A673 (cell line): ENCODE data around the gene EFCAB5. TPM values are rescaled to one million over a fixed set of nuclear protein-coding genes. Genes with fewer than 3 reads are reported as not detected.

Experiments
- BruUV-seq: library from RNA; stranded (reverse); fragments of 400-500 nt; replicated peaks from 2 replicates; lab custom pipeline; 2021; lab: Mats Ljungman, UMichigan
- CTCF ChIA-PET: fragments of 300-600 bp; sonication (Branson Sonifier 250); formaldehyde crosslinking; loops from one replicate; lab custom pipeline; 2022; ENCODE audit warnings: antibody characterized with exemption; lab: Charles Lee
- POLR2A ChIA-PET: fragments of 300-600 bp; sonication (Branson Sonifier 250); formaldehyde crosslinking; loops from one replicate; lab custom pipeline; 2022; ENCODE audit warnings: antibody characterized with exemption; ENCODE audit not compliant: low non-redundant PET; lab: Charles Lee
- DNase-seq: peaks from one replicate; pipeline ENCODE4 v3.0.0-alpha.2; 2015; ENCODE audit warnings: low spot score
- H3K27ac ChIP-seq: fragments of 200-600 bp; sonication (generic); 2 replicates; pipeline ENCODE4 v1.5.1; 2016; ENCODE audit warnings: mixed run types, low read depth, mild to moderate bottlenecking, mixed read lengths, antibody characterized with exemption, low read length; ENCODE audit not compliant: poor library complexity, severe bottlenecking
- H3K27me3 ChIP-seq: fragments of 200-600 bp; sonication (generic); replicated peaks from 2 replicates; pipeline ENCODE4 v1.6.1; 2017; ENCODE audit warnings: mixed run types, low read depth, mild to moderate bottlenecking, mixed read lengths, antibody characterized with exemption, low read length; ENCODE audit not compliant: insufficient read depth, poor library complexity
- H3K36me3 ChIP-seq: fragments of 200-600 bp; sonication (generic); 2 replicates; pipeline ENCODE4 v1.6.1; 2016; ENCODE audit warnings: mixed run types, mild to moderate bottlenecking, mixed read lengths, antibody characterized with exemption, low read length; ENCODE audit not compliant: insufficient read depth, poor library complexity, severe bottlenecking
- H3K4me1 ChIP-seq: fragments of 200-600 bp; sonication (generic); 2 replicates; pipeline ENCODE4 v1.6.1; 2017; ENCODE audit warnings: mixed run types, mild to moderate bottlenecking, mixed read lengths, antibody characterized with exemption, low read length; ENCODE audit not compliant: insufficient read depth, poor library complexity, severe bottlenecking
- H3K4me3 ChIP-seq: fragments of 200-600 bp; sonication (generic); 2 replicates; pipeline ENCODE4 v1.5.1; 2016; ENCODE audit warnings: low read depth, mixed run types, mild to moderate bottlenecking, mixed read lengths, low read length; ENCODE audit not compliant: poor library complexity, severe bottlenecking
- H3K9me3 ChIP-seq: fragments of 200-600 bp; sonication (generic); 2 replicates; pipeline ENCODE4 v1.6.1; 2016; ENCODE audit warnings: mixed run types, low read depth, mild to moderate bottlenecking, mixed read lengths, antibody characterized with exemption, low read length; ENCODE audit not compliant: poor library complexity, severe bottlenecking
- EZH2 ChIP-seq: fragments of 200-600 bp; sonication (generic); IDR thresholded peaks from 2 replicates; pipeline ENCODE4 v1.6.1; 2017; ENCODE audit warnings: borderline replicate concordance, low read depth, mild to moderate bottlenecking, mixed read lengths, antibody characterized with exemption, low read length; ENCODE audit not compliant: poor library complexity, severe bottlenecking
- intact Hi-C: fragments of 100-400 bp; cut with micrococcal nuclease; formaldehyde crosslinking; loops from one replicate; pipeline ENCODE4 v1.10.0; 2022; ENCODE audit not compliant: unreplicated experiment
- total RNA-seq: library from RNA; stranded (reverse); gene quantifications from 2 replicates; pipeline ENCODE4 v1.2.3, GENCODE V29; 2021
- TF ChIP-seq, protein P1 (sequence below): fragments of 300-800, 200-600 bp; sonication (generic); conservative IDR thresholded peaks from 2 replicates; pipeline ENCODE4 v1.5.1; 2017; ENCODE audit warnings: low read depth, mild to moderate bottlenecking, antibody characterized with exemption, low read length, moderate library complexity, mixed read lengths

Gene EFCAB5
- total RNA-seq, 1 experiment from 2014 or later = 2.8 TPM

GRCh38 chr17:29905086-29905878, 36.2 kb upstream of the EFCAB5 start:
- no TSS peak for BruUV-seq
- Histone ChIP-seq H3K36me3 (no peaks in the 10 kb centered on the region), H3K27me3 (no peaks in the 10 kb centered on the region), H3K9me3 (peaks cover 16% of the 10 kb centered on the region), H3K4me3 (no peak overlapping the region), H3K27ac (no peak overlapping the region), H3K4me1 (no peaks in the 10 kb centered on the region)
- intact Hi-C loops = no loop called here
- CTCF ChIA-PET = no interaction called here
- TF ChIP-seq EZH2 = no peak
- TF ChIP-seq, protein P1, sequence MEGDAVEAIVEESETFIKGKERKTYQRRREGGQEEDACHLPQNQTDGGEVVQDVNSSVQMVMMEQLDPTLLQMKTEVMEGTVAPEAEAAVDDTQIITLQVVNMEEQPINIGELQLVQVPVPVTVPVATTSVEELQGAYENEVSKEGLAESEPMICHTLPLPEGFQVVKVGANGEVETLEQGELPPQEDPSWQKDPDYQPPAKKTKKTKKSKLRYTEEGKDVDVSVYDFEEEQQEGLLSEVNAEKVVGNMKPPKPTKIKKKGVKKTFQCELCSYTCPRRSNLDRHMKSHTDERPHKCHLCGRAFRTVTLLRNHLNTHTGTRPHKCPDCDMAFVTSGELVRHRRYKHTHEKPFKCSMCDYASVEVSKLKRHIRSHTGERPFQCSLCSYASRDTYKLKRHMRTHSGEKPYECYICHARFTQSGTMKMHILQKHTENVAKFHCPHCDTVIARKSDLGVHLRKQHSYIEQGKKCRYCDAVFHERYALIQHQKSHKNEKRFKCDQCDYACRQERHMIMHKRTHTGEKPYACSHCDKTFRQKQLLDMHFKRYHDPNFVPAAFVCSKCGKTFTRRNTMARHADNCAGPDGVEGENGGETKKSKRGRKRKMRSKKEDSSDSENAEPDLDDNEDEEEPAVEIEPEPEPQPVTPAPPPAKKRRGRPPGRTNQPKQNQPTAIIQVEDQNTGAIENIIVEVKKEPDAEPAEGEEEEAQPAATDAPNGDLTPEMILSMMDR = no peak
- no peak for DNase-seq
- POLR2A ChIA-PET = no interaction called here

DNA sequence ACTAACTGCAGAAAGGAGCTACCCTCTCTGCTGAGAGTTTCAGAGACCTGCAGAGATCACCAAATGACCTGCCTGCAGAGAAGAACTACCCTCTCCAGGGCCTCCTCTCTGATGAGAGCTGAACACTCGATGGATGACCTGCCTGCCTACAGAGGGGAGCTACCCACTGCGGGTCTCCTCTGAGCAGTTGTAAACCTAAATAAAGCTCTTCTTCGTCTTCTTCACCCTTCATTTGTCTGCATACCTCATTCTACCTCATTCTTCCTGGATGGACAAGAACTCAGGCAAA, 35.6 kb upstream of the EFCAB5 start:
- TF ChIP-seq, protein P1 = no peak
- no peak for TF ChIP-seq EZH2
- Histone ChIP-seq H3K36me3 (no peaks in the 10 kb centered on the region), H3K4me1 (no peaks in the 10 kb centered on the region), H3K27ac (no peak overlapping the region), H3K27me3 (no peaks in the 10 kb centered on the region), H3K4me3 (no peak overlapping the region), H3K9me3 (peaks cover 16% of the 10 kb centered on the region)
- intact Hi-C loops = no loop called here
- ChIA-PET POLR2A (no interaction called here), CTCF (no interaction called here)
- no peak for DNase-seq
- BruUV-seq = no TSS peak

DNA sequence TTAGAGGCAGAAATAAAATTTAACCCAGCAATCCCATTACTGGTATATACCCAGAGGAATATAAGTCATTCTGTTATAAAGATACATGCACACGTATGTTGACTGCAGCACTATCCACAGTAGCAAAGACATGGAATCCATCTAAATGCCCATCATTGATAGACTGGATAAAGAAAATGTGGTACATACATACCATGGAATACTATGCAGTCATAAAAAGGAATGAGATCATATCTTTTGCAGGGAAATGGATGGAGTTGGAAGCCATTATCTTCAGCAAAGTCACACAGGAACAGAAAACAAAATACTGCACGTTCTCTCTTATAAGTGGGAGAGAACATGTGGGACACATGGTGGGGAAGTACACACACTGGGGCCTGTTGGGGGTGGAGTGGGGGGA, 34.5 kb upstream of the EFCAB5 start:
- BruUV-seq = no TSS peak
- no peak for DNase-seq
- Histone ChIP-seq H3K9me3 (peaks cover 16% of the 10 kb centered on the region), H3K27me3 (no peaks in the 10 kb centered on the region), H3K4me1 (no peaks in the 10 kb centered on the region), H3K36me3 (no peaks in the 10 kb centered on the region), H3K27ac (no peak overlapping the region), H3K4me3 (no peak overlapping the region)
- CTCF ChIA-PET = no interaction called here
- intact Hi-C loops = no loop called here
- TF ChIP-seq, protein P1 = no peak
- TF ChIP-seq EZH2 = no peak
- POLR2A ChIA-PET = no interaction called here
